Activated T-helper 9 cell treated with anti-CD3 and anti-CD28 coated beads, Interleukin-2, amount 50 U/mL, for 16 hours (primary cell): ENCODE measurements around the gene NUCB1.
"Not testable (repeated sequence)": the region's sequence is repeated elsewhere in the genome, so short reads cannot be mapped to it uniquely, and the experiment has no call there.

Experiments used
- DNase-seq: peaks from one replicate; pipeline ENCODE4 v3.0.0-alpha.2; 2020; ENCODE audit warnings: low read depth

NUCB1 gene

DNA sequence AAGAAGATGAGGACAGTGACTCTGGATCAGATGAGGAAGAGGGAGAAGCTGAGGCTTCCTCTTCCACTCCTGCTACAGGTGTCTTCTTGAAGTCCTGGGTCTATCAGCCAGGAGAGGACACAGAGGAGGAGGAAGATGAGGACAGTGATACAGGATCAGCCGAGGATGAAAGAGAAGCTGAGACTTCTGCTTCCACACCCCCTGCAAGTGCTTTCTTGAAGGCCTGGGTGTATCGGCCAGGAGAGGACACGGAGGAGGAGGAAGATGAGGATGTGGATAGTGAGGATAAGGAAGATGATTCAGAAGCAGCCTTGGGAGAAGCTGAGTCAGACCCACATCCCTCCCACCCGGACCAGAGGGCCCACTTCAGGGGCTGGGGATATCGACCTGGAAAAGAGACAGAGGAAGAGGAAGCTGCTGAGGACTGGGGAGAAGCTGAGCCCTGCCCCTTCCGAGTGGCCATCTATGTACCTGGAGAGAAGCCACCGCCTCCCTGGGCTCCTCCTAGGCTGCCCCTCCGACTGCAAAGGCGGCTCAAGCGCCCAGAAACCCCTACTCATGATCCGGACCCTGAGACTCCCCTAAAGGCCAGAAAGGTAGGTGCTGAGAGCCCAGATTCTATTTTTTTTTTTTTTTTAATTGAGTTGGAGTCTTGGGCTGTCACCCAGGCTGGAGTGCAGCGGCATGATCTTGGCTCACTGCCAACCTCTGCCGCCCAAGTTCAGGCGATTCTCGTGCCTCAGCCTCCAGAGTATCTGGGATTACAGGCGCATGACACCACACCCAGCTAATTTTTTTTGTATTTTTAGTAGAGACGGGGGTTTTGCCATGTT is 25.6 kb upstream of the NUCB1 start:
- DNase-seq: no peak

DNA sequence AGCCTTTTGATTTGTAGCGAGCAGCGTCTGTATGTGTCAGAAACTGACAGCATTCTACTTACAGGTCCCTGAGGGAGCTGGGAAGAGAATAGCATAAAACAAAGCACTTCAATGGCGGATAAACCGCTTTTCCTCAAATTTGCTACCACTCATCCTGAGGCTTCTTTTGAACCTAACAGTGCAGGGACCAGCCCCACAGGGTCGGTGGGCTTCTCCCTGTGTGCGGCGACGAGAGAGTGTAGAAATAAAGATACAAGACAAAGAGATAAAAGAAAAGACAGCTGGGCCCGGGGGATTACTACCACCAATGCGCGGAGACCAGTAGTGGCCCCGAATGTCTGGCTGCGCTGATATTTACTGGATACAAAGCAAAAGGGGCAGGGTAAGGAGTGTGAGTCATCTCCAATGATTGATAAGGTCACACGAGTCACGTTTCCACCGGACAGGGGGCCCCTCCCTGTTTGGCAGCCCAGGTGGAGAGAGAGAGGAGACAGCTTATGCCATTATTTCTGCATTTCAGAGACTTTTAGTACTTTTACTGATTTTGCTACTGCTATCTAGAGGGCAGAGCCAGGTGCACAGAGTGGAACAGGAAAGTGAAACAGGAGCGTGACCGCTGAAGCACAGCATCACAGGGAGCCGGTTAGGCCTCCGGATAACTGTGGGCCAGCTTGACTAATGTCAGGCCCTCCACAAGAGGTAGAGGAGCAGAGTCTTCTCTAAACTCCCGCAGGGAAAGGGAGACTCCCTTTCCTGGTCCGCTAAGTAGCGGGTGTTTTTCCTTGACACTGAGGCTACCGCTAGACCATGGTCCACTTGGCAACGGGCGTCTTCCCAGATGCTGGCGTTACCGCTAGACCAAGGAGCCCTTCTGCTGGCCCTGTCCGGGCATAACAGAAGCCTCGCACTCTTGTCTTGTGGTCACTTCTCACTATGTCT is 23.8 kb upstream of the NUCB1 start:
- not testable (repeated sequence) for DNase-seq

DNA sequence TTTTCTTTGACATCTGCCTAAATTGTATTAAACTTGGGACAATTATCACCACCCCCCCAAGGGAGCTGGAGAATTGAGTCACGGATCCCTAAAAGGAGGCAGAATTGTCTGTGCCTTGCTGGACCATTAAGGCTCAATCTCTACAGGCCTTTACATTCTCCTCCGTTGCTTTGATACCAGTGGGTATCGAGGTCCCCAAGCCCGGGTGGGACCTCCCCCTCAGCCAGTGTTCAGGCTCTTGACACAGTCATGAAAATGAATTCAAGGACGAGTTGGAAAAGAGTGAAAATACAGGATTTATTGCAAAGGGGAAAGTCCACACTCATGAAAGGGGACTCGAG is 22.3 kb upstream of the NUCB1 start:
- DNase-seq: no peak

DNA sequence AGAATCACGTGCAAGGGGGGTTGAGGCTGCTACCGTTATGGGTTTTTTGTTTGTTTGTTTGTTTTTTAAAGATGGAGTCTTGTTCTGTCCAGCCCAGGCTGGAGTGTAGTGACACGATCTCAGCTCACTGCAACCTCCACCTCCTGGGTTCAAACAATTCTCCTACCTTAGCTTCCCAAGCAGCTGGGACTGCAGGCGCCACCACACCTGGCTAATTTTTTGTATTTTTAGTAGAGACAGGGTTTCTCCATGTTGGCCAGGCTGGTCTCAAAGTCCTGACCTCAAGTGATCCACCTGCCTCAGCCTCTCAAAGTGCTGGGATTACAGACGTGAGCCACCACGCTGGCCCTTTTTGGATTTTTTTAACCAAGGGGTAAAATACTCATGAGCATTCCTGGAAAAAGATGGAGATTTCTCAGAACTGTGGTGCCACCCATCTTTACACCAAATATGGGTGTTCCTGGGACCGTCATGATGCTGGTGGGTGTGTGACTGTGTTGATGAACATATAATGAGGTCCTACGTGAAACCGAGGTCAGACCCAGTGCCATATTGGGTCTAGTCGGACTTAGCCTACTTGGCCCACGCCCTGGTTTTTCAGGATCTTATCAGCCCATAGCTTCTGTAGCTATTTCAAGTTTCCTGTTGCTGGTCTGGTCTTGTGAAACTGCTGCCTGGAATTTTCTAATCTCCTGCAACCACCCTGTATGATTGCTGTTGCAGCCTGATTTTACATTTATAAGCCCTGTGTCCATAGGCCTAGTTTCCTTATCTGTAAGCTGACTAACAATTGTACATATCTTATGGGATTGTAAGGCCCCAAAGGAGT is 21.7 kb upstream of the NUCB1 start:
- no peak for DNase-seq

DNA sequence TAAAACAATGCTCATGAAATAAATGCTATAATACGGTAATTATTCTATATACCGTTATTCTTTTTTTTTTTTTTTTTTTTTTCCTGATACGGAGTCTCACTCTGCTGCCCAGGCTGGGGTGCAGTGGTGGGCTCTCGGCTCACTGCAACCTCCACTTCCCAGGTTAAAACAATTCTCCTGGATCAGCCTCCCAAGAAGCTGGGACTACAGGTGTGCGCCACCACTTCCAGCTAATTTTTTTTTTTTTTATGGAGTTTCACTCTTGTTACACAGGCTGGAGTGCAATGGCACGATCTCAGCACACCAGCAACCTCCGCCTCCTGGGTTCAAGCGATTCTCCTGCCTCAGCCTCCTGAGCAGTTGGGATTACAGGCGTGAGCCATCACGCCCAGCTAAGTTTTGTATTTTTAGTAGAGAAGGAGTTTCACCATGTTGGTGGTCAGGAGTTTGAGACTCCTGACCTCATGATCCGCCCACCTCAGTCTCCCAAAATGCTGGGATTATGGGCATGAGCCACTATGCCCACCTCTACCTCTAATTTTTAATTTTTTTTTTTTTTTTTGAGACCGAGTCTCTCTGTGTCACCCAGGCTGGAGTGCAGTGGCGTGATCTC is 21.0 kb upstream of the NUCB1 start:
- no peak for DNase-seq

DNA sequence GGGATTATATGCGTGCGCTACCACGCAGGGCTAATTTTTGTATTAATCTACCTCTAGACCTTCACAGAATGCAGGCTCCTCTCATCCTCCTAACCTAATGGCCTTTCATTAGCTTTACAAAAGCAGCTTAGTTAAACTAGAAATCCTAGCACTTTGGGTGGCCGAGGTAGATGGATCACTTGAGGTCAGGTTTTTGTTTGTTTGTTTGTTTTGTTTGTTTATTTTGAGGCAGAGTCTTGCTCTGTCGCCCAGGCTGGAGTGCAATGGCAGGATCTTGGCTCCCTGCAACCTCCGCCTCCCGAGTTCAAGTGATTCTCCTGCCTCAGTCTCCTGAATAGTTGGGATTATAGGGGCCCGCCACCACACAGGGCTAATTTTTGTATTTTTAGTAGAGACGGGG is 20.4 kb upstream of the NUCB1 start:
- not testable (repeated sequence) for DNase-seq

DNA sequence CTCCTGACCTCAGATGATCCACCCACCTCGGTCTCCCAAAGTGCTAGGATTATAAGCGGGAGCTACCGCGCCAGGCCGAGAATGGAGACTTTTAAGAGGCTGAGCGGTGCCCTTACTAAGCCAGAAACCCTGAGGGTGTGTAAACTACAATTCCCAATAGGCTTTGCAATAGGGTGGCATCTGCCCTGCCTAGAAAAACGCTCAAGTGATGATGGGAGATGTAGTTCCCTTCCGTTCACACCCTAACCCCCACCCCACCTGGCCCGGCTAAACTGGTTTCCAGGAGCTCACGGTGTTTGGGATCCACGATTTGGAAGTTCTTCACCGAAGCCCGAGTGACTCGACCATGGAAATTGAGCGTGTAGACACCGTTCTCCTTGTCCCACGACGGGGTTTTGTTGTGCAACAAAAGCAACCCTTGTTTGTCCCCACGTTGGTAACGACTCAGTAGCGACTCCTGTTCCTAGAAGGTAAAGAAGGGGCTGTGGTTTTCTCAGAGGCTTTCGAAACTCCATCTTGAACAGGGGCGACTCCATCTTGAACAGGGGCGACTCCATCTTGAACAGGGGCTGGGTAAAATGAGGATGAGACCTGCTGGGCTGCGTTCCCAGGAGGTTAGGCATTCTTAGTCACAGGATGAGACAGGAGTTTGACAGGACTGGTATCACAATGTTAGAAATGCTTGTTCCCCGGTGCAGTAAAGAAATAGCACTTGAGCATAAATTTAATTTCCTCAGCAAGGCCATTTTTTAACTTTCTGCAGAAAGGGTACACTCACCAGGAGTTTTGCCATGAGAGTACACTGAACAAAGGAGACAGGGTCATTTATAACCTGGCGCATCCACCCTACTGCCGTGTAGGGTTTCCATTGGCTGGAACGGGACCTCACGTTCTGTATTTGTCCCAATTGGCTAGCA is 18.1 kb upstream of the NUCB1 start:
- DNase-seq: no peak

DNA sequence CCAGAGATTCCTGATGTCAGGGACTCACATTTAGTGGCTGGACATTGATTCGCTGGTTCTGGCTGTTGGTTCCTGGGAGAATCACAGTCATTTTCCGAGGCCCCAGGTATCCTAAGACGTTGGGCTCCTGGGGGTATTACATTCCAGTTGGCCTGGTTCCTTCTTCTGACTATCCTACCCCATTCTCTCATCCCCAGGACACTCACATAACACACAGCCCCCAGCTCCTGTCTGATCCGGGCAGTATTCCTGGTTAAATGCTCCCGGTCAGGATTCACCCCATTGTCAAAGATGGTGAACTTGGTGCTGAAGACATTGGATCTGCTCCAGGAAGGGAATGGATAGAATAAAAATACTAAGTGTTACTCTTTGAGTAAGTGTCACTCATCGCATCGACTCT is 16.4 kb upstream of the NUCB1 start:
- no peak for DNase-seq

DNA sequence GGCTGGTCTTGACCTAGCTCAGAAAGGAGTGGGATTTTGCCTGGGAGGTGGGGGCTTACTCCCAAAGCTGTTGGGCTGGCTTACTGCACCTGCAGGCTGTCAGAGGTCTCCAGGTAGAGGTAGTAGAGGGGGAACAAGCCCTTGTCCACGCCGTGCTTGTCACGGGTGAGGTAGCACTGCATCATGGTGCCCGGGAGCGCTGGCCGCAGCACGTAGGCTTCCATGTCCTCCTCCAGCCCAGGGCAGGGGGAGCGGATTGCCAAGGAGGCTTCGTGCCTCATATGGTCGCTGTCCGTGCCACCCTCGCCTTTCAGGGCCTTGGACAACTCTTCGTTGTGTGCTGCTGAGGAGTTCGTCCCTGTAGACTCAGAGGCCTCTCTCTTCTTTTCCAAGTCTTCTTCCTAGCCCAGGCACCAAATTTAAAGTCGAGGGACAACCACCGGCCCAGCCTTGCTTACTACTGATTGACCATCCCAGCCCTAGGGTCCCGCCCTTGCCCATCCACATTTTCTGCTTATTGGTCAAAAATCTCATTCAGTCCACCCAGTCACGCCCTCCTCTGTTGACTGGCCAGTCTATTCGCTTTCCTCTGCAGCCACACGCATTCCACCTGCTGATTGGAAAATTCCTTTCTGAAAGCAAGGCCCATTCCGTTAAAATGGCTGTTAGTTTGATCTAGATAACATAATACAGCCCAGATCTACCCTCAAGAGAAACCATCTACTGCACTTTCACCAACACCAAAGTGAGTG is 12.1 kb upstream of the NUCB1 start:
- no peak for DNase-seq

DNA sequence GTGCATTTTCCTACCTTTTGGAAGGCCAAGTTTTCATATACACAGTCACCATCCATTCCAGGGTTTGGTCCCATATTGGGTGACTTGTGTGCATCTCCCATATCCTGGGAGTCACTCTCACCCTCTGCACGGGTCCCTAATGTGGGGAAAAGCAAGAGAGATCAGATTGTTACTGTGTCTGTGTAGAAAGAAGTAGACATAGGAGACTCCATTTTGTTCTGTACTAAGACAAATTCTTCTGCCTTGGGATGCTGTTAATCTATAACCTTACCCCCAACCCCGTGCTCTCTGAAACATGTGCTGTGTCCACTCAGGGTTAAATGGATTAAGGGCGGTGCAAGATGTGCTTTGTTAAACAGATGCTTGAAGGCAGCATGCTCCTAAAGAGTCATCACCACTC is 10.6 kb upstream of the NUCB1 start:
- not testable (repeated sequence) for DNase-seq

DNA sequence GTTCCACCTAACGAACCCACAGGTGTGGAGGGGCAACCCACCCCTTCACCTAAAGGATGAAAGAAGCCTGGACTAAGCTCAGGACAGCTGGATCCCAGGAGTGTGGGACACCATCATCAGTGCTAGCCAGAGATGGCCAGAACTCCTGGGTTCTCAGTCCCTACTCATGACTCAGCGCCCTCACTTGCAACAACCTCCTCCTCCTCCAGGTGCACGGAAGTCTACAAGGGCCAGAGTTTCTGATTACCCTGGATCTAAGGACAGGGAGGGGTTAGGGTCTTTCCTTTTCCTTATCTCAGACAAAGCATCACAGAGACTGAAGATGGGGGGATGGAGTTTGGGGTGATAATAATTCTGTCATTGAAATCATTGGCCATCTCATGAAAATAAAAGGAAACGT is 9.6 kb upstream of the NUCB1 start:
- no peak for DNase-seq

DNA sequence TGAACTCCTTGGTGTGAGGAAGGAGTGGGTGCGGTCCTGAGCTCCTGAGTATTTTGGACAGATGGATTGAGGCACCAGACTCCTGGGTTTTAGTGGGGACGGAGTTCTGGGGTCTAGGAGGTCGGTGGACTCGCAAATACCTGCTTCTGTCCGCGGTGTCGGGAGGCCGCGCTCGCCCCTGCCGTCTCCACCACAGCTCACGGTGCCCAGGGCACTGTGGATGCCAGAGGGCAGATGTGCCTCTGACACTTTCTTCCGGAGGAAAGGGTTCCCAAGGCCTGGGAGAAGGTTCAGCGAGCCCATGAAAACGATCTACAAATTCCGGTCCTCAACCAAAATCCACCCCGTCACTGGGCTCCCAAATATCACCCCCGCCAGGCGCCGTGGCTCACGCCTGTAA is 4.9 kb upstream of the NUCB1 start:
- DNase-seq: no peak

DNA sequence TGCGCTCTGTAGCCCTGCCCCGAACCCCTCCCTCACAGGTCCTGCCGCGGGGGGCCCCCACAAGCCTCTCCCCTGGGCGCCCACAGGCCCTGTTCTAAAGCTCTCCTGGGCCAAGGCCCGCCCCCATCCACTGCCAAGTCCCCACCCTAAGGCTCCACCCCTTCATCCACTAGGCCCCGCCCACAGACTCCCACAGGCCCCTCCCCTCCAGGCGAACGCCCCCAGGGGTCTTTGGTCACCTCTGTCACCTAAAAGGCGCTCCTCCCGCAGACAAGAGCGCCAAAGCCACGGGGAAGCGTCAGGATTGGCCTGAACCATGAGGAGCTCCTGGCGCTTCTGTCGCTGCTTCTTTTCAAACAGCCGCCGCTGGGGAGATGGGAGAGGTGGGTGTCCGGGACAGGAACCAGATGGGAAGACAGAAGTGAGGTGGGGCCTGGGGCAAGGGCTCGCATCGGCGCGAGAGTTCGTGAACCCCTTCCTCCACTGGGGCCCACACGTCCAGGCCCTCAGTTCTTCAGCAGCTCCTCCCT is 3.9 kb upstream of the NUCB1 start:
- no peak for DNase-seq

DNA sequence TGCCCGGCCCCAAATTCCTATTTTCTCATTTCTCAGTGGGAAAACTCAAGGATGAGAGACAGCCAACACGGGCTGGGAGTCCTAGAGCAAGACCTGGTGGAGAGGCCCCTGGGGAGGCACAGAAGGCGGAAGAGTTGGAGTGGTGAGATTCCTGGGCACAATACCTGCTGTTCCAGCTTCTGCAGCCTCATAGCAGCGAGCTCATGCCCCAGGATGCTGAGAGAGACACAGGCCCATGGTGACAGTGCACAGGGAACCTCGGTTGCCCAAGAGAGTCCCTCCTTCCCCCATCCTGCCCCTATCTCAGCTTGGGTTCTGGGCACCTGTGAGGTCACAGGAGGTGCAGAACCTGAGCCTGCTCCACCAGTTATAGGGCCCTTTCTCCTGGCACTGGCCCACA is 2.9 kb upstream of the NUCB1 start:
- DNase-seq: no peak

DNA sequence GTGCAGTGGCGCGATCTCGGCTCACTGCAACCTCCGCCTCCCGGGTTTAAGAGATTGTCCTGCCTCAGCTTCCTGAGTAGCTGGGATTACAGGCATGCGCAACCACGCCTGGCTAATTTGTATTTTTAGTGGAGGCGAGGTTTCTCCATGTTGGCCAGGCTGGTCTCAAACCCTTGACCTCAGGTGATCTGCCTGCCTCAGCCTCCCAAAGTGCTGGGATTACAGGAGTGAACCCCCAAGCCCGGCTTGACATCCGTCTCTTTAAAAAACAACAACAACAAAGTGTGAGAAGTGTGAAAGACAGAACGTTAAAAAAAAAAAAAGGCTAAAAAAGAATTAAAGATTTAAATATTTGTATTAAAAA is 744 bp upstream of the NUCB1 start:
- not testable (repeated sequence) for DNase-seq

DNA sequence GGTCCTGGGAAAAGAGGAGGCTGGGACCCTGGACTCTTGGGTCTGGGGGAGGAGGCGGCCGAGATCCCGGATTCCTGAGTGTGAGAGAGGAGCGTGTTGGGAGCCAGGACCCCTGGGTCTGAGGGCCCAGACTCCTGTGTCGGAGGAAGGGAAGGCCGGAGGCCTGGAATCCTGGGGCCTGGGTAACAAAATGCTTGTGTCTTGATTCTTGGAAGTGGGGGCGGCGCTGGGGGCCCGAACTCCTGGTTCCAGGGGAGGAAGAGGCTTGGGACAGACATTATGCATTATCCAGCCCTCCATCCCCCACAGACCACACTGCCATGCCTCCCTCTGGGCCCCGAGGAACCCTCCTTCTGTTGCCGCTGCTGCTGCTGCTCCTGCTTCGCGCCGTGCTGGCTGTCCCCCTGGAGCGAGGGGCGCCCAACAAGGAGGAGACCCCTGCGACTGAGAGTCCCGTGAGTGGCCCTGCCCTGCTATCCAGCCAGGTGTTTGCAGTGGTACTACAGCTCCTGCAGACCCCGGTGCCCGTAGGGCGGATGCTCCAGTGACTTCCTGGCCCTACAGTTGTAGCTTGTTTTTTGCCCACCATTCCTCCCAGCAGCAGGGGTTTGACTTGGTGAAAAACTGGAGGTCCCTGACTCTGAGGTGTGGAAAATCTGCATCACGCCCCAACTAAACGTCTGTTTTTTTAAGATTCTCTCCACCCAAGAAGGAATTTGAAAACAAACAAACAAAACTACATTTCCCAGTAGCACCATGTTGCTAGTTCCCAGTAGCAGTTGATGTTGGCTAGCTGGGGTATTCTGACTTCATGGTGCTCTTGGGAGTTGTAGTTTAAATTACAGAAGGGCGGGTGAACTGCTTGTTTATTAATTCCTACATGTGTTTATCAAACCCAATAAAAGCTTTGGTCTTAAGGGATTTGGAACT is 630 bp downstream of the NUCB1 start:
- no peak for DNase-seq

DNA sequence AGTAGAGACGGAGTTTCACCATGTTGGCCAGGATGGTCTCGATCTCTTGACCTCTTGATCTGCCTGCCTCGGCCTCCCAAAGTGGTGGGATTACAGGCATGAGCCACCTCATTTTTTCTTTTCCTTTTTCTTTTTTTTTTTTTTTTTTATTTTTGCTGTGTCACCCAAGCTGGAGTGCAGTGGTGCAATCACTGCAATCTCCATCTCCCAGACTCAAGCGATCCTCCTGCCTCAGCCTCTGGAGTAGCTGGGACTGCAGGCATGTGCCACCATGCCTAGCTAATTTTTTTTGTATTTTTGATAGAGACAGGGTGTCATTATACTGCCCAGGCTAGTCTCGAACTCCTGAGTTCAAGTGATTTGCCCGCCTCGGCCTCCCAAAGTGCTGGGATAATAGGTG is 2.2 kb downstream of the NUCB1 start:
- DNase-seq: not testable (repeated sequence)

DNA sequence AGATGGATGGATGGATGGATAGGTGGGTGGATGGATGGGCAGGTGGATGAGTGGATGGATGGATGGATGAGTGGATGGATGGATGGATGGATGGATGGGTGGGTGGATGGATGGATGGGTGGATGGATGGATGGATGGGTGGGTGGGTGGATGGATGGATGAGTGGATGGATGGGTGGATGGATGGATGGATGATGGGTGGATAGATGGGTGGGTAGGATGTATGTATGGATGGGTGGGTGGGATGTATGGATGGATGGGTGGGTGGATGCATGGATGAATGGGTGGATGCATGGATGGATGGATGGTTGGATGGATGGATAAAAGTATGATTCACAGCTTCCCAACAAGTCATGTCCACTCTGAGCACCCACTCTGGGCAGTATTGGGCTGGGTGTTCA is 3.7 kb downstream of the NUCB1 start:
- not testable (repeated sequence) for DNase-seq

DNA sequence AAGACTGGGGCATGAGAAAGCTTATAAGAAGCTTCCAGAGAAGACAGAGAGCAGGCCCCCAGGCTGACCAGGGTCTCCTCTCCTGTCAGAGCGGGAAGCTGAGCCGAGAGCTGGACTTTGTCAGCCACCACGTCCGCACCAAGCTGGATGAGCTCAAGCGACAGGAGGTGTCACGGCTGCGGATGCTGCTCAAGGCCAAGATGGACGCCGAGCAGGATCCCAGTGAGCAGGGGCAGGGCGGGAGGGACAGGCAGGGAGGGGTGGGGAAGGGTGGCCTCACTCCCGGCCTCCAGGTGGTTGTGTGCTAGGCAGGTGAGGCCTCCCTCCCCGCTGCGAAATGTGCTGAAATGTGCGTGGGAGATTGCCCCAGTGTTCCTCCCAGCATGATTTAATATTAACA is 5.6 kb downstream of the NUCB1 start:
- DNase-seq: no peak
